Activated CD4-positive, alpha-beta T cell treated with anti-CD3 and anti-CD28 coated beads for 36 hours (primary cell): ENCODE measurements around the gene NAA20. TPM values are rescaled to one million over a fixed set of nuclear protein-coding genes. Genes with fewer than 3 reads are reported as not detected.
A peak's percentile ranks its signal among the peaks of the same experiment; 100 is the strongest.
"Not testable (repeated sequence)": the region's sequence is repeated elsewhere in the genome, so short reads cannot be mapped to it uniquely, and the experiment has no call there.

Source experiments
- ATAC-seq: fragments of 200-7000 bp; cut with Tn5 transposase; one replicate; pipeline ENCODE4 v1.10.0; 2021; ENCODE audit warnings: mild to moderate bottlenecking, moderate library complexity
- CTCF ChIA-PET: fragments of 350-600 bp; sonication (Branson Sonifier 250); formaldehyde crosslinking; loops from one replicate; lab custom pipeline; 2021; ENCODE audit warnings: antibody characterized with exemption; lab: Charles Lee
- POLR2A ChIA-PET: fragments of 350-600 bp; sonication (Branson Sonifier 250); formaldehyde crosslinking; loops from one replicate; lab custom pipeline; 2021; ENCODE audit warnings: antibody characterized with exemption, inconsistent platforms; lab: Charles Lee
- DNase-seq: peaks from one replicate; pipeline ENCODE4 v3.0.0-alpha.2; 2020
- H3K27ac Mint-ChIP-seq: one replicate; pipeline ENCODE4 v1.8.0; 2021; ENCODE audit warnings: mixed read lengths
- H3K27me3 Mint-ChIP-seq: one replicate; pipeline ENCODE4 v1.8.0; 2021; ENCODE audit warnings: mixed read lengths
- H3K36me3 Mint-ChIP-seq: one replicate; pipeline ENCODE4 v1.8.0; 2021; ENCODE audit warnings: low read depth, mixed read lengths
- H3K4me1 Mint-ChIP-seq: one replicate; pipeline ENCODE4 v1.8.0; 2021; ENCODE audit warnings: mixed read lengths
- H3K4me3 Mint-ChIP-seq: one replicate; pipeline ENCODE4 v1.8.0; 2021; ENCODE audit warnings: mild to moderate bottlenecking, moderate library complexity, mixed read lengths
- H3K9me3 Mint-ChIP-seq: one replicate; pipeline ENCODE4 v1.8.0; 2021; ENCODE audit warnings: low read depth, mixed read lengths
- intact Hi-C, 2 experiments: fragments of 100-400 bp; cut with DNase I in 1 of 2; cut with micrococcal nuclease in 1 of 2; formaldehyde crosslinking; loops; one replicate each; pipeline versions ENCODE4 v1.14.2 to v1.15.1; 2022 to 2024; cut with DNase I, micrococcal nuclease
- total RNA-seq, 2 experiments: library from RNA; stranded (reverse); gene quantifications; one replicate each; pipeline ENCODE4 v1.2.3, GENCODE V29; 2021

NAA20 gene
- total RNA-seq, 2 experiments from 2014 or later, result 58.6 to 88.7 TPM

- ATAC-seq, H3K36me3 Mint-ChIP-seq, intact Hi-C loops, H3K9me3 Mint-ChIP-seq, DNase-seq, POLR2A ChIA-PET: not testable (repeated sequence)
- peak overlapping the region; percentile 59 for H3K4me3 Mint-ChIP-seq
- CTCF ChIA-PET, result interaction anchor here (1.0 to 1.4 kb wide), 2 partner anchors 10 to 223 kb away, joined by 3 to 6 read pairs; no protein-coding TSS in a partner anchor
- peaks cover 38% of the 10 kb centered on the region for H3K27me3 Mint-ChIP-seq
- peak overlapping the region; percentile 81 for H3K27ac Mint-ChIP-seq
- H3K4me1 Mint-ChIP-seq, result peaks cover 15% of the 10 kb centered on the region
These were observed 13.2 kb upstream of the NAA20 start for GRCh38 chr20:20003955-20004322.

GRCh38 chr20:20005342-20005741, 11.8 kb upstream of the NAA20 start:
- ChIA-PET POLR2A (no interaction called here), CTCF (interaction anchor here (1.0 kb wide), 1 partner anchor 11 kb away, joined by 3 read pairs; no protein-coding TSS in a partner anchor)
- ATAC-seq (no peak), DNase-seq (no peak)
- Mint-ChIP-seq H3K4me3 (no peak overlapping the region), H3K4me1 (peaks cover 15% of the 10 kb centered on the region), H3K27me3 (peaks cover 39% of the 10 kb centered on the region), H3K36me3 (no peaks in the 10 kb centered on the region), H3K27ac (no peak overlapping the region), H3K9me3 (no peaks in the 10 kb centered on the region)
- intact Hi-C loops, result no loop called here

DNA sequence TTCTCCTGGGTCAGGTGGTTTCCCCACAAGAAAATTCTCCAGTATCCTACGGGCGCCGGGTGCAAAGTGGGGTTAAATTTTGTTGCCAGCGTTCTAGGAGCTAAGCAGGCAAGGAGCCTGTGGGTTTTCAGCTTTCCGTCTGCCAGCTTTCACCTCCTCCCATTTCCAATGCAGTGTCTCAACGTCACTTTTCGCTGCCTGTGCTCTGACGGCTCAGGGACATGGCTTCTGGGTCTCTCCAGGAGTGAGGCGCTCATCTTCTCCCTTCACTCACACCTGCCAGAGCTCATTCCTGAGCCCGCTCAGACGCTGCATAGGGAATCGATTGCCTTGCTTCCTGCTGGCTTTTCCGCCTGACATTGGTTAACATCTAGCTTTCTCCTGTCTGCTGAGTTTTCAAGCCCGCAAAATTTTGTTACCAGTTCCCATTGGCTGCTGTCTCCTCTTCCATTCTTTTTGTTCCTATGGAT, 7.3 kb upstream of the NAA20 start:
- Mint-ChIP-seq H3K4me3 (no peak overlapping the region), H3K4me1 (peaks cover 5% of the 10 kb centered on the region), H3K36me3 (no peaks in the 10 kb centered on the region), H3K27ac (no peak overlapping the region), H3K9me3 (no peaks in the 10 kb centered on the region), H3K27me3 (peaks cover 13% of the 10 kb centered on the region)
- DNase-seq (no peak), ATAC-seq (no peak)
- ChIA-PET POLR2A (no interaction called here), CTCF (interaction anchor here (0.6 kb wide), 1 partner anchor 353 kb away, joined by 4 read pairs; no protein-coding TSS in a partner anchor)
- intact Hi-C loops, result no loop called here

DNA sequence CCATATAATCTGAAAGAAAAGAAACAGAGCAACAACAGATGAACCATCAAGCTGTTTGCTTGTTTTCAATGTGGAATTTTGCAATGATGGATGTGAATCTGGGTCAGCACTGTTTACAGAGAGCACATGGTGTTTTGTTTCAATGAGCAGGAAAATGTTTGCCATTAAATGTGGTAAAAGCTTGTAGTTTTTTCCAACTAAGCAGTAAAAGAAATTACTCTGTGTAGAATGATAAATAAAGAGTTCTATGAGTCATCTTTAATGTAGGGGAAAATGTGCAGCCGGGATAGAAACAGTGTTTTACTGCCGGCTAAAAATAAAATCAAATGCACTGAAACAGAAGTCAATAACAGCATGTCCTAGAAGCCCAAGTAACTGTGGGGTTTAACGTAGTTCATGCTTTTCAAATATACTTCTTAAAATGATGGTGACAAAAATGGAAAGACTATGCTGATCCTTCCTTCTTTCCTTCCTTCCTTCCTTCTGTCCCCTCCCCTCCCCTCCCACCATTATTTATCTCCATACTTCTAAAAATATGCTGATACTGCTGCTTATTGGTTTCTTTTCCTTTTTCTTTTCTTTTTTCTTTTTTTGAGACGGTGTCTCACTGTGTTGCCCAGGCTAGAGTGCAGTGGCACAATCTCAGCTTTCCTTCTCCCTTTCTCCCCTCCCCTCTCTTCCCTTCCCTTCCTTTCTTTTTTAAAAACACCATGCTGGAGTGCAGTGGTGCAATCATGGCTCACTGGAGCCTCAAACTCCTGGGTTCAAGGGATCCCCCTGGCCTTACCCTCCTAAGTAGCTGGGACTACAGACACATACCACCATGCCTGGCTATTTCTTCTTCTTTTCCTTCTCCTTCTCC, 6.3 kb upstream of the NAA20 start:
- no peaks in the 10 kb centered on the region for H3K36me3 Mint-ChIP-seq
- ChIA-PET POLR2A (no interaction called here), CTCF (interaction anchor here (0.6 kb wide), 1 partner anchor 12 kb away, joined by 3 read pairs; no protein-coding TSS in a partner anchor)
- H3K27me3 Mint-ChIP-seq, result peaks cover 10% of the 10 kb centered on the region
- DNase-seq, result no peak
- H3K27ac Mint-ChIP-seq, result no peak overlapping the region
- intact Hi-C loops, result no loop called here
- H3K4me1 Mint-ChIP-seq, result peaks cover 6% of the 10 kb centered on the region
- no peaks in the 10 kb centered on the region for H3K9me3 Mint-ChIP-seq
- ATAC-seq, result no peak
- H3K4me3 Mint-ChIP-seq, result no peak overlapping the region

- intact Hi-C loops, result no loop called here
- ATAC-seq (no peak), DNase-seq (no peak)
- no peak overlapping the region for H3K4me3 Mint-ChIP-seq
- no peak overlapping the region for H3K27ac Mint-ChIP-seq
- H3K9me3 Mint-ChIP-seq, result no peaks in the 10 kb centered on the region
- H3K27me3 Mint-ChIP-seq, result peaks cover 4% of the 10 kb centered on the region
- CTCF ChIA-PET, result interaction anchor here (0.6 kb wide), 1 partner anchor 76 kb away, joined by 3 read pairs; no protein-coding TSS in a partner anchor
- POLR2A ChIA-PET, result no interaction called here
- H3K36me3 Mint-ChIP-seq, result no peaks in the 10 kb centered on the region
- peaks cover 12% of the 10 kb centered on the region for H3K4me1 Mint-ChIP-seq
These were observed 4.6 kb upstream of the NAA20 start for GRCh38 chr20:20012541-20012940.

DNA sequence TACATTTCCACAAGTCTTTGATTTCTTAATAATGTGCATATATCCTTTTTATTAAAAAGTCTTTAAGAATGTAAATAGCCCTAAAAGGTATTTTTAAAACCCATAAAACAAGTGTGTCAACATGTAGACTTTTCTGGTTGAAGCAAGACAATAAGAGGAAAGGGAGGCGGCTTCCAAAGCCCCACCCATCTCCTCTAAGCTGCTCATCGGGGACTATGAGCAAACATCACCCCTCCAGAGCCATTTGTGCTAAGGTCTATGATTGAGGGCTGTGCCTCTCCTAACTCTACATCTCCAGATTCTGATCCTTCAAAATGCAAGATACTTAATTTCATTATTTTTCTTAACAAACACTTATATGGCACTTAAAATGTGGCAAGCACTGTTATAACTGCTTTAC, 2.5 kb upstream of the NAA20 start:
- intact Hi-C loops, result loop anchor here (5.0 kb wide), 2 partner anchors 1507 to 1727 kb away; partner anchors contain the start of genes SEC23B (in 1 of the 2) and ZNF133 (in 1 of the 2)
- ATAC-seq (no peak), DNase-seq (peak; percentile 59)
- Mint-ChIP-seq H3K27me3 (peaks cover 3% of the 10 kb centered on the region), H3K27ac (no peak overlapping the region), H3K9me3 (no peaks in the 10 kb centered on the region), H3K4me1 (peaks cover 30% of the 10 kb centered on the region), H3K4me3 (no peak overlapping the region), H3K36me3 (peaks cover 12% of the 10 kb centered on the region)
- CTCF ChIA-PET, result interaction anchor here (0.9 to 2.2 kb wide), 3 partner anchors 21 to 43 kb away, joined by 4 to 6 read pairs (median 4); partner anchors contain the start of genes CFAP61 and CRNKL1
- POLR2A ChIA-PET, result no interaction called here

DNA sequence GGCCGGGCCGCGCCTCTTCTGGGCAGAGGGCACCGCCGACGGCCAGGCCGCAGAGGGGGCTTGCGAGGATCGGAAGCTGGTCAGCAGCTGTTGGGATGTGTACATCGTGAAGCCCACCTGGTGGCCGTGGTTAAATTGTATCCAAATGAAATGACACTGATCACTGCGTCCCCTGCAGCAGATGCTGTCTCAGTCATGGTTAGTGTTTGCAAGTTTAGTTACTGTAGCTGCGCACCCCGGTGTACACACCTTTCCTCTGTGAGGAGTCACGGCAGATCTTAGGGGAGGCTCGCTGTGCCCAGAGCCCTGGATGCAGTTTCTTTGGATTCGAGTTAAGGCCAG, 653 bp downstream of the NAA20 start:
- no peak for ATAC-seq
- ChIA-PET POLR2A (interaction anchor here (1.1 kb wide), 1 partner anchor 35 kb away, joined by 6 read pairs; the partner anchor contains the start of genes CFAP61 and CRNKL1), CTCF (interaction anchor here (0.7 to 1.8 kb wide), 2 partner anchors 34 to 77 kb away, joined by 3 to 21 read pairs; partner anchors contain the start of genes CFAP61 and CRNKL1)
- Mint-ChIP-seq H3K4me1 (peaks cover 60% of the 10 kb centered on the region), H3K27me3 (no peaks in the 10 kb centered on the region), H3K36me3 (peaks cover 22% of the 10 kb centered on the region), H3K9me3 (no peaks in the 10 kb centered on the region), H3K27ac (peak overlapping the region; percentile 72), H3K4me3 (peak overlapping the region; percentile 93)
- intact Hi-C loops, result loop anchor here (1.0 to 5.0 kb wide), 8 partner anchors 34 to 1731 kb away; partner anchors contain the start of genes CFAP61 (in 2 of the 2), CRNKL1 (in 2 of the 2), SEC23B (in 2 of the 2) and RALGAPA2 (in 1 of the 2)
- DNase-seq, result peak; percentile 43

DNA sequence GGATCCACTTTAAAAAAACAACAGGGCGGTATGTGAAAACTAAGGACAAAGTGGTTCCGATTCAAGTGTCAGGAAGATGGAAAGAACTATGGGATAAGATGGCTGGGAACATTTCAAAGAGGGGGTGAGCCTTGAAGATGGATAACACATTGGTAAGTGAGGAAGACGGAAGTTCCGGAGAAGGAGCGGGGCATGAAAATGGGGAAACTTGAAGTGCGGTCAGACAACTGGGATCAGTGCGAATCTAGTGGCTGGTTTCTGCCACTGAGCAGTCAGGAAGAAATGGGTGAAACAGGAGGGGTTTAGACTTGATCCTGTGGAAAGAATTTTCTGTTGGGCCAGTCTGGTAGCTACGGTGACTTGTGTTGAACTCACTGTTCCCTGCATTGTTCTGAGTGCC, 1.2 kb downstream of the NAA20 start:
- peak overlapping the region; percentile 72 for H3K27ac Mint-ChIP-seq
- H3K9me3 Mint-ChIP-seq, result no peaks in the 10 kb centered on the region
- no peak for DNase-seq
- no peaks in the 10 kb centered on the region for H3K27me3 Mint-ChIP-seq
- CTCF ChIA-PET, result interaction anchor here (0.7 to 1.8 kb wide), 2 partner anchors 34 to 78 kb away, joined by 3 to 21 read pairs; partner anchors contain the start of genes CFAP61 and CRNKL1
- peaks cover 62% of the 10 kb centered on the region for H3K4me1 Mint-ChIP-seq
- H3K4me3 Mint-ChIP-seq, result peak overlapping the region; percentile 93
- intact Hi-C loops, result loop anchor here (5.0 kb wide), 2 partner anchors 1511 to 1731 kb away; partner anchors contain the start of genes SEC23B (in 1 of the 2) and ZNF133 (in 1 of the 2)
- ATAC-seq, result no peak
- peaks cover 22% of the 10 kb centered on the region for H3K36me3 Mint-ChIP-seq
- POLR2A ChIA-PET, result no interaction called here

- no peak for ATAC-seq
- H3K36me3 Mint-ChIP-seq, result peaks cover 30% of the 10 kb centered on the region
- CTCF ChIA-PET, result interaction anchor here (1.2 kb wide), 1 partner anchor 29 kb away, joined by 4 read pairs; no protein-coding TSS in a partner anchor
- POLR2A ChIA-PET, result no interaction called here
- H3K27ac Mint-ChIP-seq, result peak overlapping the region; percentile 60
- peaks cover 69% of the 10 kb centered on the region for H3K4me1 Mint-ChIP-seq
- no peaks in the 10 kb centered on the region for H3K9me3 Mint-ChIP-seq
- intact Hi-C loops, result loop anchor here (5.0 kb wide), 2 partner anchors 1512 to 1732 kb away; partner anchors contain the start of genes SEC23B (in 1 of the 2) and ZNF133 (in 1 of the 2)
- H3K4me3 Mint-ChIP-seq, result peak overlapping the region; percentile 93
- no peak for DNase-seq
- no peaks in the 10 kb centered on the region for H3K27me3 Mint-ChIP-seq
These were observed 2.0 kb downstream of the NAA20 start for GRCh38 chr20:20019123-20019522.

- DNase-seq, result no peak
- peak overlapping the region; percentile 37 for H3K27ac Mint-ChIP-seq
- H3K4me1 Mint-ChIP-seq, result peaks cover 67% of the 10 kb centered on the region
- ATAC-seq, result no peak
- H3K36me3 Mint-ChIP-seq, result peaks cover 34% of the 10 kb centered on the region
- intact Hi-C loops, result no loop called here
- POLR2A ChIA-PET, result no interaction called here
- CTCF ChIA-PET, result interaction anchor here (0.7 to 1.0 kb wide), 2 partner anchors 31 to 1345 kb away, joined by 3 read pairs; no protein-coding TSS in a partner anchor
- H3K4me3 Mint-ChIP-seq, result no peak overlapping the region
- no peaks in the 10 kb centered on the region for H3K27me3 Mint-ChIP-seq
- no peaks in the 10 kb centered on the region for H3K9me3 Mint-ChIP-seq
These were observed 3.7 kb downstream of the NAA20 start for GRCh38 chr20:20020908-20021307.

DNA sequence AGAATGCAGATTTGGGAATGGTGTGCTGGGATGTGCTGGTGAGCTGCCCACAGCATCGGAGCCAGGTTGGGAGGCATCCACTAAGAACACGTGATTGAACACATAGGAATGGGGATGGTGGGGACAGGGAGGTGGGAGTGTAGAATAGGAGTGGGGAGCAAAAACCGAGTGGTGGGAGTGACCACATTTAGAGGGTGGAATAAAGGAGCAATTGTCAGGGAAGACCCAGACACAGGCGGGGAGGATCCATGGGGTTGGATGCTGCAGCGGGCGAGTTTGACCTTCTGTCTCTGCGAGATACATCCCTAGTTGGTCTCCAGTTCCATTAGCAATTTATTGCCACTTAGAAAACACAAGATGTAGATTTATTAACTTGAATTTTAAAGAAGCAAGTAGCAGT, 4.7 kb downstream of the NAA20 start:
- H3K36me3 Mint-ChIP-seq, result peaks cover 37% of the 10 kb centered on the region
- ChIA-PET POLR2A (no interaction called here), CTCF (no interaction called here)
- H3K4me1 Mint-ChIP-seq, result peaks cover 63% of the 10 kb centered on the region
- H3K27me3 Mint-ChIP-seq, result no peaks in the 10 kb centered on the region
- intact Hi-C loops, result loop anchor here in 1 of 2 experiments (1.0 kb wide), 1 partner anchor 30 kb away; the partner anchor contains the start of genes CFAP61 and CRNKL1
- H3K4me3 Mint-ChIP-seq, result no peak overlapping the region
- no peaks in the 10 kb centered on the region for H3K9me3 Mint-ChIP-seq
- ATAC-seq (no peak), DNase-seq (no peak)
- peak overlapping the region; percentile 61 for H3K27ac Mint-ChIP-seq
